PC-3 (cell line): ENCODE measurements around the gene TENT4B. TPM values are rescaled to one million over a fixed set of nuclear protein-coding genes. Genes with fewer than 3 reads are reported as not detected.

ENCODE experiments used
- ATAC-seq: fragments of 200-7000 bp; cut with Tn5 transposase; 2 replicates; pipeline ENCODE4 v1.9.1; 2020; ENCODE audit warnings: mild to moderate bottlenecking, moderate library complexity
- BruUV-seq: library from RNA; stranded (reverse); fragments of 400-500 nt; replicated peaks from 2 replicates; lab custom pipeline; 2021; lab: Mats Ljungman, UMichigan
- CTCF ChIA-PET: fragments of 300-600 bp; sonication (Branson Sonifier 250); formaldehyde crosslinking; loops from one replicate; lab custom pipeline; 2022; ENCODE audit warnings: antibody characterized with exemption; lab: Charles Lee
- POLR2A ChIA-PET: fragments of 300-600 bp; sonication (Branson Sonifier 250); formaldehyde crosslinking; loops from one replicate; lab custom pipeline; 2022; ENCODE audit warnings: antibody characterized with exemption; ENCODE audit not compliant: unreplicated experiment; lab: Charles Lee
- DNase-seq: peaks from one replicate; pipeline ENCODE4 v3.0.0-alpha.2; 2015
- H2AFZ ChIP-seq: fragments of 300-600 bp; sonication (generic); 2 replicates; pipeline ENCODE4 v1.6.0; 2016; ENCODE audit warnings: antibody characterized with exemption, low read length
- H3F3A ChIP-seq: fragments of 300-600 bp; sonication (generic); one replicate; pipeline ENCODE4 v1.6.0; 2017; ENCODE audit warnings: antibody characterized with exemption, low read length, control low read depth, mild to moderate bottlenecking; ENCODE audit not compliant: unreplicated experiment
- H3K27ac ChIP-seq: fragments of 300-600 bp; sonication (generic); 2 replicates; pipeline ENCODE4 v1.5.1; 2016; ENCODE audit warnings: mild to moderate bottlenecking, low read length
- H3K27me3 ChIP-seq: fragments of 300-600 bp; sonication (generic); 2 replicates; pipeline ENCODE4 v1.6.1; 2016; ENCODE audit warnings: low read length, mixed read lengths
- H3K36me3 ChIP-seq: fragments of 300-600 bp; sonication (generic); 2 replicates; pipeline ENCODE4 v1.6.1; 2016; ENCODE audit warnings: low read depth, mixed run types, low read length, mixed read lengths
- H3K4me1 ChIP-seq: fragments of 300-600 bp; sonication (generic); 2 replicates; pipeline ENCODE4 v1.5.1; 2016; ENCODE audit warnings: low read length; ENCODE audit not compliant: insufficient read depth
- H3K4me2 ChIP-seq: fragments of 300-600 bp; sonication (generic); 2 replicates; pipeline ENCODE4 v1.6.0; 2016; ENCODE audit warnings: low read length
- H3K4me3 ChIP-seq: fragments of 300-600 bp; sonication (generic); 2 replicates; pipeline ENCODE4 v1.5.1; 2016; ENCODE audit warnings: mild to moderate bottlenecking, low read length, mixed read lengths
- H3K79me2 ChIP-seq: fragments of 300-600 bp; sonication (generic); 2 replicates; pipeline ENCODE4 v1.6.1; 2017; ENCODE audit warnings: low read length, mixed read lengths
- H3K9ac ChIP-seq: fragments of 300-600 bp; sonication (generic); 2 replicates; pipeline ENCODE4 v1.6.0; 2016; ENCODE audit warnings: mild to moderate bottlenecking, low read length
- H3K9me2 ChIP-seq: fragments of 300-600 bp; sonication (generic); replicated peaks from 2 replicates; pipeline ENCODE4 v1.6.1; 2016; ENCODE audit warnings: mixed run types, low read length, mixed read lengths
- H3K9me3 ChIP-seq: fragments of 300-600 bp; sonication (generic); 2 replicates; pipeline ENCODE4 v1.6.1; 2016; ENCODE audit warnings: low read length, mixed read lengths
- H4K20me1 ChIP-seq: fragments of 300-600 bp; sonication (generic); 2 replicates; pipeline ENCODE4 v1.6.1; 2016; ENCODE audit warnings: low read length, mixed read lengths
- CTCF ChIP-seq: fragments of 300-600 bp; sonication (generic); conservative IDR thresholded peaks from 2 replicates; pipeline ENCODE4 v1.5.1; 2017; ENCODE audit warnings: antibody characterized with exemption, low read depth, mild to moderate bottlenecking, low read length
- EZH2 ChIP-seq: fragments of 300-600 bp; sonication (generic); IDR thresholded peaks from one replicate; pipeline ENCODE4 v1.6.1; 2017; ENCODE audit warnings: antibody characterized with exemption, mild to moderate bottlenecking, low read length; ENCODE audit not compliant: unreplicated experiment
- EZH2phosphoT487 ChIP-seq: fragments of 300-600 bp; sonication (generic); IDR thresholded peaks from 2 replicates; pipeline ENCODE4 v1.6.1; 2018; ENCODE audit warnings: mild to moderate bottlenecking, antibody characterized with exemption, low read length, borderline replicate concordance
- intact Hi-C: fragments of 100-400 bp; cut with micrococcal nuclease; formaldehyde crosslinking; loops from 2 replicates; pipeline ENCODE4 v1.9.0; 2023
- total RNA-seq: library from RNA; depleted of rRNA; stranded (reverse); fragments of >200 nt; gene quantifications from 2 replicates; pipeline ENCODE4 v1.2.3, GENCODE V29; 2014

Gene TENT4B
- total RNA-seq, 1 experiment from 2014 or later: 6.3 TPM

- TF ChIP-seq EZH2phosphoT487 (no peak), CTCF (no peak), EZH2 (no peak)
- H3K27ac ChIP-seq: no peak overlapping the region
- intact Hi-C loops: loop anchor here (10.0 kb wide), 1 partner anchor 87 kb away; the partner anchor contains the start of gene HEATR3
Measured at GRCh38 chr16:50151756-50152155, 1.4 kb upstream of the TENT4B start.

GRCh38 chr16:50152351-50152806, 727 bp upstream of the TENT4B start:
- Histone ChIP-seq H3K9ac (peak overlapping the region; percentile 91), H3K4me3 (peak overlapping the region; percentile 87), H2AFZ (peak overlapping the region; percentile 97), H3K9me2 (no peaks in the 10 kb centered on the region), H3F3A (no peaks in the 10 kb centered on the region), H3K27me3 (no peaks in the 10 kb centered on the region), H3K79me2 (peaks cover 36% of the 10 kb centered on the region), H3K9me3 (no peaks in the 10 kb centered on the region), H3K4me1 (peaks cover 11% of the 10 kb centered on the region; the same call in 1 of the 2 replicates), H4K20me1 (peaks cover 16% of the 10 kb centered on the region; the same call in 1 of the 2 replicates), H3K36me3 (no peaks in the 10 kb centered on the region), H3K27ac (peak overlapping the region; percentile 79), H3K4me2 (peak overlapping the region; percentile 94)
- ATAC-seq: peak; percentile 23
- ChIA-PET CTCF (interaction anchor here (0.7 kb wide), 1 partner anchor 62 kb away, joined by 3 read pairs; no protein-coding TSS in a partner anchor), POLR2A (no interaction called here)
- peak; percentile 28 for DNase-seq
- TF ChIP-seq EZH2 (no peak), EZH2phosphoT487 (no peak), CTCF (no peak)
- intact Hi-C loops: loop anchor here (10.0 kb wide), 1 partner anchor 88 kb away; the partner anchor contains the start of gene HEATR3
- BruUV-seq: no TSS peak

More at GRCh38 chr16:50151756-50152155, 1.4 kb upstream of the TENT4B start:
- Histone ChIP-seq H3K9me3 (no peaks in the 10 kb centered on the region), H3K27me3 (no peaks in the 10 kb centered on the region), H4K20me1 (peaks cover 16% of the 10 kb centered on the region; the same call in 1 of the 2 replicates), H3K9ac (peak overlapping the region; percentile 91; the same call in 1 of the 2 replicates), H3K4me3 (peak overlapping the region; percentile 87; the same call in 1 of the 2 replicates), H3K4me1 (peaks cover 11% of the 10 kb centered on the region; the same call in 1 of the 2 replicates), H3K36me3 (no peaks in the 10 kb centered on the region), H3F3A (no peaks in the 10 kb centered on the region), H3K79me2 (peaks cover 30% of the 10 kb centered on the region), H3K9me2 (no peaks in the 10 kb centered on the region), H3K4me2 (peak overlapping the region; percentile 94), H2AFZ (peak overlapping the region; percentile 97)
- CTCF ChIA-PET: no interaction called here
- ATAC-seq: no peak
- no TSS peak for BruUV-seq
- no peak for DNase-seq
- POLR2A ChIA-PET: interaction anchor here (0.6 kb wide), 1 partner anchor 115 kb away, joined by 10 read pairs; no protein-coding TSS in a partner anchor
